OCI-LY7 (cell line): Measurements from ENCODE around the gene TASOR.

ENCODE experiments used
- EZH2phosphoT487 ChIP-seq: fragments of 200-600 bp; sonication (generic); IDR thresholded peaks from 2 replicates; pipeline ENCODE4 v1.6.1; 2018; ENCODE audit warnings: low read depth, borderline replicate concordance, mild to moderate bottlenecking, mixed run types, antibody characterized with exemption, low read length, moderate library complexity, mixed read lengths
- TF ChIP-seq, protein P1 (sequence below): fragments of 200-600 bp; sonication (generic); conservative IDR thresholded peaks from 2 replicates; pipeline ENCODE4 v1.5.1; 2014; ENCODE audit warnings: mild to moderate bottlenecking, antibody characterized with exemption, low read length, moderate library complexity, mixed read lengths

DNA sequence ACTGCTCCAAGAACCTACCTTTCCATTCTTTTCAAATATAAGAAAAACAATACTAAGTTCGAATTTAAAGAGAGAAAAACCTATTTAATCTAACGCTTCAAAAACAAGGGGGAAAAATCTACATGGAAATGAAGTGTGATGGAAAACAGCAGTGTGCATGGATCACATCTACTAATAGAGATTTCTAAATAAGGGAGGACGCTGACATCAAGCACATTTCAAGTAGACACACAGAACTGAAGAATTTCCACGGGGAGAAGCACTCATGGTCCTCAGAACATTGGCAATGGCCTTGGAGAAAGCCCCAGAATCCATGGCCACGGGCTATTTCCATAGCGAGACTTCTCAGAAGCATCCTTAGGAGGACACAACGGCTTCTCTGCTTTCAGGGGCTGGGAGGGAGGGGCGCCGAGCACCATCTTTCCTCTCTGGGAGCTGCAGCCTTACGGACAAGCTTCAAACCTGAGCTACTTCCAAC is 1.0 kb downstream of the TASOR start:
- TF ChIP-seq, protein P1, sequence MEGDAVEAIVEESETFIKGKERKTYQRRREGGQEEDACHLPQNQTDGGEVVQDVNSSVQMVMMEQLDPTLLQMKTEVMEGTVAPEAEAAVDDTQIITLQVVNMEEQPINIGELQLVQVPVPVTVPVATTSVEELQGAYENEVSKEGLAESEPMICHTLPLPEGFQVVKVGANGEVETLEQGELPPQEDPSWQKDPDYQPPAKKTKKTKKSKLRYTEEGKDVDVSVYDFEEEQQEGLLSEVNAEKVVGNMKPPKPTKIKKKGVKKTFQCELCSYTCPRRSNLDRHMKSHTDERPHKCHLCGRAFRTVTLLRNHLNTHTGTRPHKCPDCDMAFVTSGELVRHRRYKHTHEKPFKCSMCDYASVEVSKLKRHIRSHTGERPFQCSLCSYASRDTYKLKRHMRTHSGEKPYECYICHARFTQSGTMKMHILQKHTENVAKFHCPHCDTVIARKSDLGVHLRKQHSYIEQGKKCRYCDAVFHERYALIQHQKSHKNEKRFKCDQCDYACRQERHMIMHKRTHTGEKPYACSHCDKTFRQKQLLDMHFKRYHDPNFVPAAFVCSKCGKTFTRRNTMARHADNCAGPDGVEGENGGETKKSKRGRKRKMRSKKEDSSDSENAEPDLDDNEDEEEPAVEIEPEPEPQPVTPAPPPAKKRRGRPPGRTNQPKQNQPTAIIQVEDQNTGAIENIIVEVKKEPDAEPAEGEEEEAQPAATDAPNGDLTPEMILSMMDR = no peak
- TF ChIP-seq EZH2phosphoT487 = no peak
